GM18907 (cell line): Measurements from ENCODE around the gene LUZP1.
"Not testable (repeated sequence)": the region's sequence is repeated elsewhere in the genome, so short reads cannot be mapped to it uniquely, and the experiment has no call there.

Experiments
- ATAC-seq: cut with Tn5 transposase; IDR thresholded peaks from one replicate; pipeline ENCODE4 v1.9.1; 2021; ENCODE audit warnings: mild to moderate bottlenecking, moderate library complexity; ENCODE audit not compliant: unreplicated experiment

The LUZP1 gene

DNA sequence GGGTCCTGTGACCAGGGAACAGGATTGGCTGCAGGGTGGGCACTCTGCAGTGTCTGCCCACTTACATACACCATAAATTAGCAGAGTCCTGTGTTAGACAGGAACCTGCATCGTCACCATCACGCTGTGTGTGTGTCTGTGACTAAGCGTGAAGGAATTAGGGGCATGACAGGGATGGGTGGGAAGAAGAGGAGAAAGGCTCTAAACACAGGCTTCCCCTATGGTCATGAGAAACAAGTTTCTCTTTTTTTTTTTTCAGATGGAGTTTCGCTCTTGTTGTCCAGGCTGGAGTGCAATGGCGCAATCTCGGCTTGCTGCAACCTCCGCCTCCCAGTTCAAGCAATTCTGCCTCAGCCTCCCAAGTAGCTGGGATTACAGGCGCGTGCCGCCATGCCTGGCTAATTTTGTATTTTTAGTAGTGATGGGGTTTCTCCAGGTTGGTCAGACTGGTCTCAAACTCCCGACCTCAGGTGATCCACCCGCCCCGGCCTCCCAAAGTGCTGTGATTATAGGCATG lies 20.3 kb upstream of the LUZP1 start:
- ATAC-seq, result not testable (repeated sequence)

DNA sequence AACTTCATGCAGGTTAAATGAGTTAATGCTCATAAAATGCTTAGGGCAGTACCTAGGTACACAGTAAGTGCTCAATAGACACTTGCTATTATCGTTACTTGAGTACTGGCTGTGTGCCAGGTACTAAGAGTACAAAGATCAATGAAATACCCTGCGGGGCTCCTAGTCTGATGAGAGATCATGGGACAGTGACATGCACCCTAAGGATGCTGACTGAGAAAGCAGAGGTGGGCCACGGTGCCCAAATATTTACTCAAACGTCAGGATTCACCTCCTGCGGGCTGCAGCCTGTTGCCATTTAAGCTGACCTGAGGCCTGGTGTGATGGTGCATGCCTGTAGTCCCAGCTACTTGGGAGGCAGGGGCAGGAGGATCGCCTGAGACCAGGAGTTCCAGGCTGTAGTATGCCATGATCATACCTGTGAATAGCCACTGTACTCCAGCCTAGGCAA lies 19.8 kb upstream of the LUZP1 start:
- no peak for ATAC-seq

DNA sequence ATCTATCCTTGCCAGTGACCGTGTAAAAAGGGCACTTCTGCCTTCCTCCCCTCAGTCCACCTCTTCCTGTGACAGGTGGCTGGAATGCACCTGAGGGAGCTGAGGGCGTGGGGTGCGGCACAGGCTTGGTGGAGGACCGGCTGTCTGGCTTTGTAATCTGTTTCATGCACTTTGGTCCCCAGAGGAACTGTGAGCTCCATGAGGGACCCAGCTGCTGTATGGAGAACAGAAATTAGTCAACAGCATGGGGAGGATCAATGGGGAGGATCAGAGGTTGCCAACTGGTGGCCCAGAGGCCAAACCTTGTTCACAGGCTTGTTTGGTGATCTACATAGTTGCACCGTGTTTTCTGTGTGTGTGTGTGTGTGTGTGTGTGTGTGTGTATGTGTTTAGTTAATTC lies 19.0 kb upstream of the LUZP1 start:
- ATAC-seq, result no peak

DNA sequence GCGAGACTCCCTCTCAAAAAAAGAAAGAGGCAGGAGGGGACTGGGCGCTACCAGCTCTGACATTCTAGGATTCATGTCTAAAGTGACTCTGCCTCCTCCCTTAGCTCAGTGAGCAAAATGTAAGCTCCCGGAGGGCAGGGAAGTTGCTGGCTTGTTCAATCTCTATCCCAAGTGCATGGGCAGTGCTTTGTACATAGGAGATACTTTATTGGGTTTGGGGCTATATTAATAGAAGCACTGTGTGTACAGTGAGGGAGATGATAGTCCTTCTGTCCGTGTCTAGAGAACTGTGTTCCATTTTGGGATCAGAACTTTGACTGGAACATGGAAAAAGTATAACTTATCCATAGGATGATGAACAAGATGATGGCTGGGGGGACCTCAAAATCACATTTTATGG lies 16.7 kb upstream of the LUZP1 start:
- ATAC-seq, result no peak

DNA sequence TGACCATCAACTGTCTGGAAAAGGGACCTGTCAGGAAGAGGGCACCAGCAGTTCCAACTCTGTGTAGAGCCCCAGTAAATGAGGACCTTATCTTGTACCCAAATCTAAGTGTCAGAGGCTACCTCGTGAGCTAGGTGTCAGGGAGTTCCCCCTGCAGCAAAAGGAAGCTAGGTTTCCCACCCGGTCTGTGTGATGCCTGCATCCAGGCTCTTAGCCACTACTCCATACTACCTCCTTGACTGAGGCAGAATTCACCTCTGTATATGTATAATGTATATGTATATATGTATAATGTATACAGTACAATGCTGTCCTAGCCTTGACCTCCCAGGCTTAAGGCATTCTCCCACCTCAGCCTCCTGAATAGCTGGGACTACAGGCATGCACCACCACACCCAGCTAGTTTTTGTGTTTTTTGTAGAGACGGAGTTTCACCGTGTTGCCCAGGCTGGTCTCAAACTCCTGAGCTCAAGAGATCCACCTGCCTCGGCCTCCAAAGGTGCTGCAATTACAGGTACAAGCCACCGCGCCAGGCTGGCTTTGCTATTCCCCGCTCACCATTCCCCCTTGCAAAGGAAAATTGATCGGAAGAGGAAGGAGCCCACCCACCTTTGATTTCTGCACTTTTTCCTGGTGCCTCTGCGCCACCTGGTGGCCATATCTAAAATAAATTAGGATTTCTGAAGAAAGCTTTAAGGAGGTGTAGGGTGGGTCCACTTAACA lies 15.7 kb upstream of the LUZP1 start:
- ATAC-seq, result no peak

DNA sequence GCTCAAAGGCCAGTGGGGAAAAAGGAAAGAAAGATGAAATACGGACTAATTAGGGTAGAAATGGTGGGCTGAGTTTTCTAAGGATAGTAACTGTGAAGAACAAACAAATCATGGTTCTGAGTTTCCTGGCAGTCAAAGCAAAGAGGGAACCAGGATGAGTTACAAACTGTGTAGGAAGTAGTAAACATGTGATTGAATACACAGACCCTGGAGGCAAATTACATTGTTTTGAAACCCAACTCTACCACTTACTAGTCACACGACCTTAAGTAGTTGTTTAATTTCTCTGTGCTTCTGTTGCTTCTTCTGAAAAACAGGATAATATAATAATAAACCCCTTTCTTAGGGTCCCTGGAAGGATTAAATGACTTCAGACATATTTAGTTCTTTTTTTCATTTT lies 11.2 kb upstream of the LUZP1 start:
- no peak for ATAC-seq

DNA sequence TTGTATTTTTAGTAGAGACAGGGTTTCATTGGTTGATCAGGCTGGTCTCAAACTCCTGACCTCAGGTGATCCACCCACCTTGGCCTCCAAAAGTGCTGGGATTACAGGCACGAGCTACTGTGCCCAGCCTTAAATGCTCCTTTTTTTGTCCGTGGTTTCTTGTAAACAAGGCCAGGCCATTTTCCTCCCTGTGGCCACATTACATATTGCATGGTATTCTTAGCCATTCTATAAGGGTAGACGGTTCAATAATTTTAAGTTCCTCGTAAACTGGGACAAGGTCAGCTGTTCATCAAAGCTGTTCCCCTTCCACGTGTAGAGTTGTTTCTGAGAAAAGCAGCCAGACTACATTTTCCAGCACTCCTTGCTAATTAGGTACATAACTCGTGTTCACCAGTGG lies 10.3 kb upstream of the LUZP1 start:
- no peak for ATAC-seq

DNA sequence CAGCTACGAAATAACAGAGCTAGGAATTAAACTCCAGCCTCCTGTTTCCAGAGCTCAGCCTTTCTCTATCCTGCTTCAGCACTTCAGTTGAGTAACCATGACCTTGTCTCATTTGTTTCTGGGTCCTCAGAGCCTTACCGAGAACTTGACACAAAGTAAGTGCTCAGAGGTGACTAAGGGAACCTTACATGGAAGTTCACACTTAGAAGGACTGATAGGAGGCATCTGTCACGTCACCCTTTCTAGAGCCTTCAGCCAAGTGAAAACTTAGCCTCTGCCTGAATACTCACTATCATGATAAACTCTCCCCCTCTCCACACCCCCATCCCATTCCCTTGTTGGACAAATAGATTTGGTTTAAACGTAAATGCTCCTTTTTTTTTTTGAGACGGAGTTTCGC lies 9.8 kb upstream of the LUZP1 start:
- no peak for ATAC-seq

DNA sequence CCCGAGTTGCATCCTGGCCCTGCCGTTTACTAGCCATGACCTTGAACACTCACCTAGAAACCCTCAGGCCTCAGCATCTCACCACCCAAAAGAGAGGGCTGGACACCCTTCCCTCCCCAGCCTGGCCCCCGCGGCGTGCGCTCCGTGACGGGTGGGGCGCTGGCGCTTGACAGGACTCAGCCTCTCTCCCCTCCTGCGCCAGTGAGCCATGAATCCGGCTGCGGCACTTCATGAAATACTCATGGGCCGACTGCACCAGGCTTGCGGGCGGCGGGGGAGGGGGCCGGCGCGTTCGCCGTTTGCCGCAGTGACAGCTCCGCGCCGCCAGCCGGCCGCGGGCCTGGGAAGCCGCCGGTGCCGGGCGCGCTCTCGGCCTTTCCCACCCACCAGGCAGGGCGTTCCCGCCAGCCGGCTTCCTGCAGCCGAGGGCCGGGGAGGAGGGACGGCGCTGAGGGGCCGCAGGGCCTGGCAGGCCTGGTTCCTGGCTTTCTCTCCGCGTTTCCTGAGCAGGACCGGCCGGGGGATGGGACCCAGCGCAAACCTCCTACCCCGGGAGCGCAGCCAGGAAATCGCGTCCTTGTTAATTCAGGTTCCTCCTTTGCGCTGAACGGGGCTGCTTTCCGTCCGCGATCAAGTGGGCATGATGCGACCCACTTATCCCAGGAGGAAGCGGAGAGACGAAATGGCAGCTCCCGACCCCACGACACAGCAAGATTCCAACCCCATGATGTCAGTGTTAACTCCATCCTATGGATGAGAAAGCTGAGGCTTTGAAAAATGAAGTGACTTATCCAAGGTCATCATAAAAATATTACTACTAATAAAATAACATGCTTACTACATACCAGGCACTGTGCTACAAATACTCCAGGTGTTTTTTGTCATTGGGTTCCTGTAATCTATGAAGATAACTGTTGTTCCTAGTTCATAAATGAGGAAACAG lies 9.1 kb upstream of the LUZP1 start:
- peak; percentile 82 for ATAC-seq

DNA sequence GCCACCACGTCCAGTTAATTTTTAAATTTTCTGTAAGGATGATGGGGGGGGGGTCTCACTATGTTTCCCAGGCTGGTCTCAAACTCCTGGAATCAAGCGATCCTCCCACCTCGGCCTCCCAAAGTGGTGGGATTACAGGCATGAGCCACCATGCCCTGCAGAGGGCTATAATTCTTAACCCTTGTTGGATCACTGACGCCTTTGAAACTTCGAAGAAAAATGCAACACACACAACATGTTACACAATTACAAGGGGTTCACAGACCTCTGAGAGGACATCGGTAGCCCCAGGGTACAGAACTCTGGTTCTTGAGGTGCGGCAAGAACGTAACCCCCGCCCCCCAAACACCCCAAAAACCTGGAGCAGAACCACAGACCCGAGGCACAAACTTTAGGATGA lies 8.4 kb upstream of the LUZP1 start:
- no peak for ATAC-seq

DNA sequence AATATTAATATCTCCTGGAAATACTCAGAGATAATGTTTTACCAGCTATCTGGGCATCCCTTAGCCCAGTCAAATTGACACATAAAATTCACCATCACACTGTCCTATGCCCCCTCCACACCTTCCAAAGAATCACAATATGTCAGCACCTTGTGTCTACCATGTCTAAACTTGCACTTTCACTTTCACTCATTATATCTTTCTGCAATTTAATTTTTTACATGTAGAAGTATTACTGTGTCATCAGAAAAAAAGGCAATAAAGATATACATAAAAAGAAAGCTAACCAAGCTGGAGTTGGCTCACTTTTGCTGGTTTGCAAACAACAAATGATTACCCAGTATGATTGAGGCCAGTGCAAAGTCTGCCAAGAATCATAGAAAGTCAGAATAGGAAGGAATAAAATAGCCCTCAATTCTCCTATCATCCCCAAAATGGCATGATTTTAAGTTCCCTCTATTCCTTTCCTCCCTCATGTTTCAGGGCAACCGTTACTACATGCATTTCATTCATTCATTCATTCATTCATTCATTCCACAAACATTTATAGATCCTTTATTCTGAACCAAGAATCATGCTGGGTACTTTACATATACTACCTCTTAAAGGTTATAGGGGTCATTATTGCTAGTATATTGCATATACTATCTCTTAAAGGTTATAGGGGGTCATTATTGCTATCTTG lies 5.9 kb upstream of the LUZP1 start:
- ATAC-seq, result no peak

DNA sequence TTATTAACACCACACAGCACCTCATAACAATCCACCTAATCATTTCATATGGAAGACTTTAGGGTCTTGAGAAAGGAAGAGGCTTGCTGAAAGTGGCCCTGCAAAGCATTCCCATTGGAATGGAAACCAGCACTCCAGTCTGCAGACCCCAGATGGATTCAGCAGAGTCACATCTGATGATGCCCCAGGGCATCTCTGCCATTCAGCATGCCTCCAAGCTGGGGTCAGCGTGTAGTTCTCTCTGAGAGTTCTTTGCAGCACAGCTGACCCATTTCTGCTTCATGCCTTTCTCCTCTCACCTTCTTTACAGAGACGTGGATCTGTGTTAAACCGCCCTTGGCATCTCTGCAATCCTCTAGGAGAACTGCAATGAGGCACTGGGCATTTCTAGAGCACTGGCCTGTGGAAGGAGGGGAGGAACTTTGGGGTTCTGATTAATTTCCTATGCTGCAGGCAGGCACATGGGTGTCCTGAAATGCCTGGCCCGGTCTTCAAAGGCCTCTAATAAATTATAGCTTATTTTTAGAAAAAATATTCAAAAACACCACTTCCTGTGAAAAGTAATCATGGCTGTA lies 2.6 kb upstream of the LUZP1 start:
- no peak for ATAC-seq

DNA sequence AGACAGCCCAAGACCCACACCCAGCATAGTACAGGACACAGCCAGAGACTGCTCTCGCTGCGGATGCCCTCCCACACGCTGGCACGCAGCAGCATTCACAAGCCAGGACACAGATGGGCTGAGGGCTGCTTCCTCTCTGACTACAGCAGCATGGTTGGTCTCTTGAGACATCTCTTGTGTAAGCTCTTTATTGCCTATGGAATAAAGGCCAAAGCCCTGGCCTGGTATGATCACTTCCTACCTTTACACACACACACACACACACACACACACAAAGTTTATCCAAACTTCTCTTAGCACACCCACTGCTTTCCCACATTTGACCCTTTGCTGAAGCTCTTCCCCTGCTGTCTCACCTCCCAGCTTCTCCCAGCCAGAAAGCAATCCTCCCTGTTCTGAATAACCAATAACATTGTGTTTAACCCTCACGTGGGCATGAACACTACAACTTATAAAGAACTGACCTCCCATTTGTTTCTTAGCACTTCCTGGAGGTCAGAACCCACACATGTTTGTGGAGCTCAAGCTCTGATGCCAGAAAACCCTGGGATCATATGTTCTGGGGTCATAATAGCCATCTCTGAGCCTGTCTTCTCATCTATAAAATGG lies 1.2 kb upstream of the LUZP1 start:
- ATAC-seq, result peak; percentile 35

DNA sequence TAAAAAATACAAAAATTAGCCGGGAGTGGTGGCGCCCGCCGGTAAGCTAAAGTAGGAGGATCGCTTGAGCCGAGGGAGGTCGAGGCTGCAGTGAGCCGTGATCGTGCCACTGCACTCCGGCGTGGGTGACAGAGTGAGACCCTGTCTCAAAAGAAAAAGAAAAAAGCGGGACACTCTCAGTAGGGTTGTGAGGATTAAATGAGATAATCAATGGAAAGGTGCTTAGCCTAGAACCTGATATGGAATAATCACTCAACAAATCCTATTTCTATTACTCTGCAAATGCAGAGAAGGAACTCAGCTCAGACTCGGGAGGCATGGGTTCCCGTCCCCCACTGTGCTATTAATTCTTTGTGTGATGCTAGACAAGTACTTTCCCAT lies 529 bp upstream of the LUZP1 start:
- ATAC-seq, result no peak

DNA sequence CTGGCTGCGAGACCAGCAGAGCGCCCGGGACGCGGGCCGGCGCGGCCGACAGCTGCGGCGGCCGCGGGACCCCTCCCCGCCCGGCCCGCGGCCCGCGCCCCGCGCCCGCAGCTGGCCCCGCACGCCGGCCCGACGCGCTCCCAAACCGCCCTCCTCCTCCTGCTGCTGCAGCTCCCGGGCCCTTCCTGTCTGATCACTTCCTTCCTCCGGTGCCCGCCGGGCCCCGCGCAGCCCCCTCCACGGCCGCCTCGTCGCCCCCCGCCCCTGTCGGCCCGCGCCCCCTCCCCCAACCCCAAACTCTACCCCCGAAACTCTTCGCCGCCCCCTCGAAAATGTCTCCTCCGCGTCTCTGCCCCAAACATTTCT lies 594 bp downstream of the LUZP1 start:
- ATAC-seq, result no peak

DNA sequence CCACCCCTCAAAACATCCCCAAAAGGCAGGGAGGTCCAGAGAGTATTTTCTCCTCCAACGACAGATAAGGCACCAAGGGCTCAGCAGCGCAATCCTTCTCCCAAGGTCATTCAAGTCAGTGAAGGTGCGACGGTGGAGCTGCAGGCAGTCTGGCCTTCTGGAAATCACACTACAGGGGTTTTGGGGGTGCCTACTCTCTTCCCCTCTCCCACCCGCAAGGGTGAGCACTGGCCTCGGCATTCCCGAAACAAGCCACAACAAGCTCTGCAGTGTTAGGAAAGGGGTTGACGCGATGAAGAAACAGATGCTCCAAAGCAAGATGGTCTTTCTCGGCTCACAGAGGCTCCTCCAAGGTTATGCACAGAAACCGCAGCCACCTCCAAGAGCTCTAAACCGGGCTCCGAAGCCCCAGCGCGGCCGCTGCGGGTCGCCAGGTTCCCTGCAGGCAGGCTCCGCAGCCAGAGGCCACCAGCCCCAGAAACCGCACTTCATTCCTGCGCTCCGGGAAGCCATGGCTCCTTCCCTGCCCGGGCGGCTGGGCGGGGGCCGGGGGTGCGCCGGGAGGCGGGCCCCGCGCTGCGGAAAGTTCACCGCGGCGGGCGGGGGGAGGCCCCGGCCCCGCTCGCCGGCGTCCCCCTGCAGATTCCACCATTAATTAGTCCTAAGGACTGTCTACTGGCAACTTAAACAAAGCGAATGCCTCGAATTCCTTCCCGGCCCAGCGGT lies 1.1 kb downstream of the LUZP1 start:
- ATAC-seq, result no peak

DNA sequence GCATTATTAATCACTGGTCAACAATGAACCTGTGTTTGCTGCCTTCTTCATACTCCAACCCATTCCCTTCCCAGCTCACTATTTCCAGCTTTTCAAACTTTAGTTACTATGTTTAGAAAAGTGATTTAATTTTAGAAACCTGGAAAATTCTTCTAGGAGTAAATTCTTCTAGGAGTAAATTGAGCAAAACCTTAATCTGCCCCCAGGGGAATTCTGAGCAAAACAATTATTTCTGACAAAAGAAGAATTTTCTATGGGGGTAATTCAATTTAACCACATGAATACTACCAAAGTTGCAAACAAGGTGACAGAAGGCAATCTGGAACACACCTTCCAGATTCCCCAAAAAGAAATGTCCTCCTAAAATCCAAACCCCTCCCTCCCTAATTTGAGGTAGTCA lies 1.8 kb downstream of the LUZP1 start:
- no peak for ATAC-seq

DNA sequence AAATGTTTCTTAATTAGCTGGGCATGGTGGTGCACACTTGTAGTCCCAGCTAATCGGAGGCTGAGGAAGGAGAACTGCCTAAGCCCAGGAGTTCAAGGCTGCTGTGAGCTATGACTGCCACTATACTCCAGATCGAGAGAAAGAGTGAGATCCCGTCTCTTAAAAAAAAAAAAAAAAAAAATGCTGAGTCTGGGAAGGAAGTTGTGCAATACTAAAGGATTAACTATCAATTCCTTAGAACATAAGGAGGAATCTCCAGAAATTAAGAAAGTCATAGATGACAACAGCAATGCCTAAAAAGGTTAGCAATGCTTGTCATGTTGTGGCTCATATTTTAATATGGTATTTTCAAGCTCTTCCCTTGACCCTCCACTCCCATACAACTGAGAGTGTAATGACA lies 5.3 kb downstream of the LUZP1 start:
- ATAC-seq, result no peak

DNA sequence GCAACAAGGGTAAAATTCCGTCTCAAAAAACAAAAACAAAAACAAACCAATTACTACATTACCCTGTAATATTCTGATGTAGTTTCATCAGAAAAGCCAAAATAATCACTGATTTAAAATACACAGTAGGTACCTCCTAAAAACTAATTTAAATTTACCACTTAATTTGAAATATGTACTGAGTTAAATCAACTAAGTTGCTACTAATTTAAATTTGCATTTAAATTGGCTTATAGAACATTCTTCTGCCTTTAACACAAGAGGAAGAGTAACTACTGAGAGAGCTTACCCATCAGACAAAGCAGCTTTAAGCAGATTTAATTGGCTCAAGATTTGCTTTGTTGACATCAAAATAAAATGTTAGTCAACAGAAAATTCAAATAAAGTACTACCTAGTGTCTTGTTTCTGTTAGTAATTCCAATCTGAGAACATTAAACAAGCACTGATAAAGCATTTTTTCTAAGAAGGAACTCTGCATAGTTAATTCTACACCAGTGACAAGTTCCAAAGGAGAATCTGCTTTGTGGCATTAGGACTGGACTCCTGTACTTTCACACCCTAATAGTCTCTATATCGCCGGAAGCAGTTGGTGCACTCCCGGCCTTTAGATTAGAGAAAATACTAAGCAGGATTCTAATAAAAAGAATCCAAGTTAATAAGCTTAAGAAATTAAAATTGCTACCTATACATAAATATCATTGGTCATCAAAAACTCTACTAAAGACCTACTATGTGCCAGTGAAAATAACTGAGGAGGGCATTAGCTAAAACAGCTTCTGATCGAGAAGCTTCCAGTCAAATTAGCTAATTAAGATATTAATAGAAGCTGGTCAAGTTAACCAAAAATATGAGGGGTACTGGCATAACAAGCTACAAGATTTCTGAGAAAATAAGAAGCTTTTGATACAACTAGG lies 8.4 kb downstream of the LUZP1 start:
- no peak for ATAC-seq
